HepG2 (cell line): ENCODE results near the gene RERE. TPM values are rescaled to one million over a fixed set of nuclear protein-coding genes. Genes with fewer than 3 reads are reported as not detected.

Source experiments
- ATAC-seq: fragments of 200-7000 bp; cut with Tn5 transposase; 3 replicates; pipeline ENCODE4 v1.9.1; 2020; ENCODE audit warnings: mild to moderate bottlenecking, moderate library complexity
- BruUV-seq: library from RNA; stranded (reverse); fragments of 400-500 nt; replicated peaks from 2 replicates; lab custom pipeline; 2021; lab: Mats Ljungman, UMichigan
- CTCF ChIA-PET: fragments of 300-600 bp; formaldehyde crosslinking; extraction: SDS; loops from one replicate; lab custom pipeline; 2021; ENCODE audit warnings: low total read pairs, inconsistent platforms, low intra/inter-chr PET ratio; lab: Yijun Ruan, JAX
- POLR2A ChIA-PET: fragments of 350-600 bp; sonication (Branson Sonifier 250); formaldehyde crosslinking; loops from one replicate; lab custom pipeline; 2020; ENCODE audit warnings: antibody characterized with exemption, inconsistent platforms; lab: Yijun Ruan, JAX
- DNase-seq: peaks from one replicate; pipeline ENCODE4 v3.0.0-alpha.2; 2015; ENCODE audit warnings: low spot score
- FAIRE-seq: peaks from 3 replicates; lab custom pipeline; 2011; peaks lifted over from hg19 to GRCh38; lab: Jason Lieb, UNC
- H2AFZ ChIP-seq: one replicate; pipeline ENCODE4 v1.6.1; 2011; ENCODE audit warnings: low read length, inconsistent platforms
- H3K27ac ChIP-seq: fragments of 300-600 bp; 3 replicates; pipeline ENCODE4 v1.8.0; 2011; ENCODE audit warnings: mixed run types, mild to moderate bottlenecking, mixed read lengths, low read length, inconsistent platforms; ENCODE audit not compliant: insufficient read depth; ENCODE audit errors: extremely low read length
- H3K27me3 ChIP-seq, 2 experiments: fragments of 200-600 bp in 1 of 2; 2 replicates in 1 of 2; 3 replicates in 1 of 2; pipeline versions ENCODE4 v1.6.0 to v1.8.0; 2011; ENCODE audit warnings: low read length in 2 of 2, mild to moderate bottlenecking in 2 of 2, moderate library complexity in 2 of 2, inconsistent platforms in 1 of 2; ENCODE audit not compliant: insufficient read depth in 2 of 2, control insufficient read depth in 1 of 2
- H3K36me3 ChIP-seq, 2 experiments: fragments of 200-600 bp in 1 of 2; replicated peaks in 1 of 2; 2 replicates in 1 of 2; 3 replicates in 1 of 2; pipeline versions ENCODE4 v1.5.1 to v1.8.0; 2011; ENCODE audit warnings: low read length in 2 of 2, inconsistent platforms in 1 of 2; ENCODE audit not compliant: insufficient read depth in 2 of 2, control insufficient read depth in 1 of 2
- H3K4me1 ChIP-seq: 2 replicates; pipeline ENCODE4 v1.5.1; 2012; ENCODE audit warnings: low read length, inconsistent platforms; ENCODE audit not compliant: insufficient read depth
- H3K4me2 ChIP-seq: 2 replicates; pipeline ENCODE4 v1.6.0; 2011; ENCODE audit warnings: low read depth, low read length, inconsistent platforms
- H3K4me3 ChIP-seq, 3 experiments: fragments of 200-600 bp in 1 of 3; sonication (generic), shearing (Covaris generic) in 1 of 3; replicated peaks in 1 of 3; 2 replicates each; pipeline ENCODE4 v1.5.1; 2011 to 2016; ENCODE audit warnings: low read length in 3 of 3, inconsistent platforms in 2 of 3, low read depth in 2 of 3, mild to moderate bottlenecking in 2 of 3, control low read depth in 1 of 3, mixed read lengths in 1 of 3; ENCODE audit not compliant: insufficient read depth in 1 of 3
- H3K79me2 ChIP-seq: one replicate; pipeline ENCODE4 v1.6.1; 2011; ENCODE audit warnings: low read length, inconsistent platforms; ENCODE audit not compliant: insufficient read depth
- H3K9ac ChIP-seq: 2 replicates; pipeline ENCODE4 v1.6.0; 2011; ENCODE audit warnings: mild to moderate bottlenecking, low read depth, low read length, inconsistent platforms; ENCODE audit not compliant: insufficient read depth
- H3K9me3 ChIP-seq: 2 replicates; pipeline ENCODE4 v1.5.1; 2012; ENCODE audit warnings: mild to moderate bottlenecking, low read length
- H4K20me1 ChIP-seq: 2 replicates; pipeline ENCODE4 v1.6.0; 2011; ENCODE audit warnings: inconsistent platforms, mild to moderate bottlenecking, low read length, moderate library complexity; ENCODE audit not compliant: insufficient read depth
- GTF2F1 ChIP-seq: fragments of 150-350 bp; IDR thresholded peaks from 2 replicates; pipeline ENCODE4 v1.6.1; 2014; ENCODE audit warnings: low read length
- KLF6 ChIP-seq: IDR thresholded peaks from 2 replicates; pipeline ENCODE4 v1.8.0; 2016; ENCODE audit warnings: missing biosample characterization, missing genetic modification reagents
- ZNF264 ChIP-seq: sonication (generic); formaldehyde crosslinking; IDR thresholded peaks from 2 replicates; pipeline ENCODE4 v1.4.0; 2020; ENCODE audit warnings: missing genetic modification reagents
- ZNF329 ChIP-seq: sonication (generic); formaldehyde crosslinking; IDR thresholded peaks from 2 replicates; pipeline ENCODE4 v1.9.0; 2021; ENCODE audit warnings: low read depth, mild to moderate bottlenecking, missing genetic modification reagents
- ZNF484 ChIP-seq: sonication (generic); formaldehyde crosslinking; IDR thresholded peaks from 2 replicates; pipeline ENCODE4 v1.5.1; 2020; ENCODE audit warnings: mild to moderate bottlenecking, low read depth, missing genetic modification reagents, borderline replicate concordance
- ZNF672 ChIP-seq: sonication (generic); formaldehyde crosslinking; IDR thresholded peaks from 2 replicates; pipeline ENCODE4 v1.8.1; 2022; ENCODE audit warnings: missing genetic modification reagents
- WGBS: methylation state at CpG from one replicate; pipeline ENCODE4 v1.1.6; 2017; ENCODE audit warnings: low lambda C conversion rate; 5-methylcytosine and 5-hydroxymethylcytosine counted together
- in situ Hi-C: cut with HindIII; loops from 2 replicates; pipeline ENCODE4 v1.10.0; 2017; ENCODE audit warnings: low pct_unique_long_range_greater_than_20kb; ENCODE audit not compliant: extremely low pct_ligation_motif_present
- intact Hi-C: fragments of 100-400 bp; cut with micrococcal nuclease; formaldehyde crosslinking; loops from one replicate; pipeline ENCODE4 v1.10.0; 2022; ENCODE audit not compliant: unreplicated experiment
- polyA plus RNA-seq, 8 experiments: library from polyadenylated mRNA; depleted of rRNA in 3 of 8; stranded (reverse) in 7 of 8; unstranded in 1 of 8; fragments of >200 nt; fragmentation: Illumina TruSeq in 4 of 8; extraction: Trizol in 4 of 8; gene quantifications; 2 replicates each; pipeline versions ENCODE4 v1.2.1 to v1.2.3, GENCODE V29; 2011 to 2016; ENCODE audit warnings: low read depth in 4 of 8, missing spikeins in 1 of 8, mixed read lengths in 1 of 8; ENCODE audit not compliant: insufficient read depth in 1 of 8
- total RNA-seq, 5 experiments: library from RNA; depleted of rRNA; stranded (reverse); fragments of >200 nt; fragmentation: Illumina TruSeq; extraction: Trizol; gene quantifications; 2 replicates each; pipeline ENCODE4 v1.2.3, GENCODE V29; 2016; ENCODE audit warnings: low read depth in 1 of 5
- TF ChIP-seq, protein P1 (sequence below): sonication (generic); formaldehyde crosslinking; IDR thresholded peaks from 2 replicates; pipeline ENCODE4 v1.4.0; 2020; ENCODE audit warnings: mild to moderate bottlenecking, missing genetic modification reagents, borderline replicate concordance
- TF ChIP-seq, protein P2 (sequence below): sonication (generic); formaldehyde crosslinking; IDR thresholded peaks from 2 replicates; pipeline ENCODE4 v1.5.1; 2020; ENCODE audit warnings: missing genetic modification reagents, mild to moderate bottlenecking, borderline replicate concordance

RERE gene
- total and polyA plus RNA-seq, 2 of the 13 experiments (the other 11 are each of a cell fraction or from before 2014, with no cell fraction given), result 18.3 to 21.9 TPM

DNA sequence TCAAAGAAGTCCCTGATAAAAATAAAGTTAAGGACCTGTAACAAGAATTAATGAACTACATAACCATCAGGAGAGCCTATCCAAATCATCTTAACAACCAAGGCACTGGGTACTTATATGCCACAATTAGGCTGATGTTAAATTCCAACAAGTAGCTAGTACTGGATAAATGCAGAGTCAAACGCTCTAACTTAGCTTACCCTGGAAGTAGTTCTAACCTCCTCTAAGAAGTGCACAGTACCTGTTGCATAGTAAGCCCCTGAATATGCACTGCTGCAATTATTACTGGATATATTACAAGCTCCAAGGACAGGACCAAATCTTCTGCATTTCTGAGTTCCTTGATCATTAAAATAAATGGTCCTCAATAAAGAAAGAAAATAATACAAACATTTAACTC, 125.8 kb downstream of the RERE start (continued):
- TF ChIP-seq, protein P1, sequence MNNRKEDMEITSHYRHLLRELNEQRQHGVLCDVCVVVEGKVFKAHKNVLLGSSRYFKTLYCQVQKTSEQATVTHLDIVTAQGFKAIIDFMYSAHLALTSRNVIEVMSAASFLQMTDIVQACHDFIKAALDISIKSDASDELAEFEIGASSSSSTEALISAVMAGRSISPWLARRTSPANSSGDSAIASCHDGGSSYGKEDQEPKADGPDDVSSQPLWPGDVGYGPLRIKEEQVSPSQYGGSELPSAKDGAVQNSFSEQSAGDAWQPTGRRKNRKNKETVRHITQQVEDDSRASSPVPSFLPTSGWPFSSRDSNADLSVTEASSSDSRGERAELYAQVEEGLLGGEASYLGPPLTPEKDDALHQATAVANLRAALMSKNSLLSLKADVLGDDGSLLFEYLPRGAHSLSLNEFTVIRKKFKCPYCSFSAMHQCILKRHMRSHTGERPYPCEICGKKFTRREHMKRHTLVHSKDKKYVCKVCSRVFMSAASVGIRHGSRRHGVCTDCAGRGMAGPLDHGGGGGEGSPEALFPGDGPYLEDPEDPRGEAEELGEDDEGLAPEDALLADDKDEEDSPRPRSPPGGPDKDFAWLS (CRISPR knock-in tag), result no peak
- TF ChIP-seq, protein P2, sequence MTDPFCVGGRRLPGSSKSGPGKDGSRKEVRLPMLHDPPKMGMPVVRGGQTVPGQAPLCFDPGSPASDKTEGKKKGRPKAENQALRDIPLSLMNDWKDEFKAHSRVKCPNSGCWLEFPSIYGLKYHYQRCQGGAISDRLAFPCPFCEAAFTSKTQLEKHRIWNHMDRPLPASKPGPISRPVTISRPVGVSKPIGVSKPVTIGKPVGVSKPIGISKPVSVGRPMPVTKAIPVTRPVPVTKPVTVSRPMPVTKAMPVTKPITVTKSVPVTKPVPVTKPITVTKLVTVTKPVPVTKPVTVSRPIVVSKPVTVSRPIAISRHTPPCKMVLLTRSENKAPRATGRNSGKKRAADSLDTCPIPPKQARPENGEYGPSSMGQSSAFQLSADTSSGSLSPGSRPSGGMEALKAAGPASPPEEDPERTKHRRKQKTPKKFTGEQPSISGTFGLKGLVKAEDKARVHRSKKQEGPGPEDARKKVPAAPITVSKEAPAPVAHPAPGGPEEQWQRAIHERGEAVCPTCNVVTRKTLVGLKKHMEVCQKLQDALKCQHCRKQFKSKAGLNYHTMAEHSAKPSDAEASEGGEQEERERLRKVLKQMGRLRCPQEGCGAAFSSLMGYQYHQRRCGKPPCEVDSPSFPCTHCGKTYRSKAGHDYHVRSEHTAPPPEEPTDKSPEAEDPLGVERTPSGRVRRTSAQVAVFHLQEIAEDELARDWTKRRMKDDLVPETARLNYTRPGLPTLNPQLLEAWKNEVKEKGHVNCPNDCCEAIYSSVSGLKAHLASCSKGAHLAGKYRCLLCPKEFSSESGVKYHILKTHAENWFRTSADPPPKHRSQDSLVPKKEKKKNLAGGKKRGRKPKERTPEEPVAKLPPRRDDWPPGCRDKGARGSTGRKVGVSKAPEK, result no peak
- TF ChIP-seq GTF2F1 (no peak), ZNF672 (CRISPR knock-in tag) (no peak), KLF6 (CRISPR knock-in tag) (no peak), ZNF329 (CRISPR knock-in tag) (no peak)

DNA sequence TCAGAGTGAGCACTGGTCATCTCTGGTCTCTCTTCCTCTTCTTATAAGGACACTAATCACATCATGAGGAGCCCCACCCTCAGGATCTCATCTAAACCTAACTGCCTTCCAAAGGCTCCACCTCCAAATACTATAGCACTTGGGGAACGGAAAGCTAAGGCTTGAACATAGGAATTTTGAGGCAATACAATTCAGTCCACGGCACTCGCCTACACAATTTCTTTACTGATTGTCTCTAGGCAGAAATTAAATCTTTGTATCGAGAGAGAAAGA, 127.3 kb downstream of the RERE start:
- WGBS, result 98% methylated on average over 4 of the region's 4 CpGs
- Histone ChIP-seq H3K9me3 (no peaks in the 10 kb centered on the region), H3K9ac (no peak overlapping the region), H3K4me1 (peaks cover 62% of the 10 kb centered on the region)
- TF ChIP-seq ZNF264 (peak; percentile 98), ZNF484 (CRISPR knock-in tag) (no peak)
- TF ChIP-seq, all 625 proteins: peak for 1
- H2AFZ ChIP-seq, result no peak overlapping the region
- BruUV-seq, result no TSS peak
- intact Hi-C loops (no loop called here), in situ Hi-C loops (no loop called here)
- peaks cover 55% of the 10 kb centered on the region for H4K20me1 ChIP-seq
- DNase-seq (no peak), ATAC-seq (no peak), FAIRE-seq (no peak)
- H3K79me2 ChIP-seq, result peaks cover 98% of the 10 kb centered on the region
- ChIA-PET POLR2A (interaction anchor here (1.0 kb wide), 1 partner anchor 8 kb away, joined by 3 read pairs; no protein-coding TSS in a partner anchor), CTCF (no interaction called here)
- no peak overlapping the region for H3K27ac ChIP-seq
- H3K27me3 ChIP-seq, result no peaks in the 10 kb centered on the region
- H3K4me2 ChIP-seq, result no peak overlapping the region
- H3K4me3 ChIP-seq, result no peak overlapping the region
- H3K36me3 ChIP-seq, result peaks cover 2 to 6% of the 10 kb centered on the region in 2 experiments; a peak in 2 of 5 replicates
